ENCODE data around the gene MYO3B.

- TF ChIP-seq POLR2A (IDR thresholded peaks at IDR 0.05): no peak
- TF ChIP-seq, protein P1, sequence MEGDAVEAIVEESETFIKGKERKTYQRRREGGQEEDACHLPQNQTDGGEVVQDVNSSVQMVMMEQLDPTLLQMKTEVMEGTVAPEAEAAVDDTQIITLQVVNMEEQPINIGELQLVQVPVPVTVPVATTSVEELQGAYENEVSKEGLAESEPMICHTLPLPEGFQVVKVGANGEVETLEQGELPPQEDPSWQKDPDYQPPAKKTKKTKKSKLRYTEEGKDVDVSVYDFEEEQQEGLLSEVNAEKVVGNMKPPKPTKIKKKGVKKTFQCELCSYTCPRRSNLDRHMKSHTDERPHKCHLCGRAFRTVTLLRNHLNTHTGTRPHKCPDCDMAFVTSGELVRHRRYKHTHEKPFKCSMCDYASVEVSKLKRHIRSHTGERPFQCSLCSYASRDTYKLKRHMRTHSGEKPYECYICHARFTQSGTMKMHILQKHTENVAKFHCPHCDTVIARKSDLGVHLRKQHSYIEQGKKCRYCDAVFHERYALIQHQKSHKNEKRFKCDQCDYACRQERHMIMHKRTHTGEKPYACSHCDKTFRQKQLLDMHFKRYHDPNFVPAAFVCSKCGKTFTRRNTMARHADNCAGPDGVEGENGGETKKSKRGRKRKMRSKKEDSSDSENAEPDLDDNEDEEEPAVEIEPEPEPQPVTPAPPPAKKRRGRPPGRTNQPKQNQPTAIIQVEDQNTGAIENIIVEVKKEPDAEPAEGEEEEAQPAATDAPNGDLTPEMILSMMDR (IDR thresholded peaks at IDR 0.05): no peak
Measured at GRCh38 chr2:170503971-170504809, 326.2 kb downstream of the MYO3B start.

Data from body of pancreas (tissue), 4 donors.